ENCODE data around the gene ASB1. TPM values are rescaled to one million over a fixed set of nuclear protein-coding genes. Genes with fewer than 3 reads are reported as not detected.

Gene ASB1
- total and polyA plus RNA-seq, 2 of the 13 experiments (the other 11 are each of a cell fraction or from before 2014, with no cell fraction given): 48.6 to 49.2 TPM

DNA sequence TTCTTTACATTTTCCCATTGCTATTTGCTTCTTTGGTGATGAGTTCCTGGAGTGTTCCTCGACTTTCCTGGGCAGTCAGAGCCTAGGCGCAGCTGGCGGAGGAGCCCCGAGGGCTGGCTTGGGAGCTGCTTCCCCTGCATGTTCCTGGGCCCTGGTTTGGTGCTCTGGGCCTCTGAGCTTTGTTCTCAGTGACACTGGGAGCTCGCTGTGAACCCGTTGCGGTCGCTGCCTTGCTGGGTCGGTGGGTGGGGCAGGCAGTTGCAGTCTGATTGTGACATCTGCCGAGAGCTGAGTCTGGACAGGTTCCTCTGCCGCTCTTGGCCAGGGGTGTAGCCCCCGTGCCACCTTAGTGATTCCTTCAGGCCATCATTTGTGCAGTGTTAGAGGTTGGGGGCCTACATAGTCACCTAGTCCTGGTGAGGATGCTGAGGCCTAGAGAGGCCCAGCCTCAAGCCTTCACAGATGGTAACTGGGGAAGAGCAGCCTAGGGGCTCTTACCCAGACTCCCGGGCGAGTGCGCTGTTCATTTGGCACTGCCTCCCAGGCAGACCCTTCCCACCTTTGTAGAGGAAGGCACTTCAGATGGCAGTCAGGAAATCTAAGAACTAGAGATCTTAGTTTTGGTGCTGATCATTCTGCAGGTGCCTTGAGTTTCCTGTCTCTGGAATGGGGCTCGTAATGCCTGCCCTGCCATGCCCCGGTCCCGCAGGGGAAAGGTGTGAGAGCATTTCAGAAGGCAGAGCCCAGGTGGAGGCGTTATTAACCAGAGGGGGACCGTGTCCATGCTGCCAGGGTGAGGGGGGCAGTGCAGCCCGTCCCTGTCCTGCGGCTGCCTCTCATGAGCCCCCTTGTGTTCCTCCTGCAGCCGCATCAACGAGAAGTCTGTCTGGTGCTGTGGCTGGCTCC, 8.4 kb downstream of the ASB1 start (continued):
- TF ChIP-seq ZBTB40 (IDR thresholded peaks at IDR 0.05): no peak
- TF ChIP-seq ZBTB40 (CRISPR knock-in tag; IDR thresholded peaks at IDR 0.05): 0 out of 2 replicates have a peak, but pooled peaks have one; percentile 17
- TF ChIP-seq HDAC1 (CRISPR knock-in tag; IDR thresholded peaks at IDR 0.05): peak; percentile 32; the same call in 1 of the 2 replicates
- TF ChIP-seq ZNF543 (CRISPR knock-in tag; IDR thresholded peaks at IDR 0.05): no peak
- TF ChIP-seq EP300 (IDR thresholded peaks at IDR 0.05; ENCODE audit: low read depth in 2 of 2, low read length in 2 of 2): peak in 1 of 2 experiments; percentile 36; a peak in 1 of 4 replicates
- TF ChIP-seq EP300 (CRISPR knock-in tag; IDR thresholded peaks at IDR 0.05; ENCODE audit: borderline replicate concordance): no peak
- TF ChIP-seq ETV6 (CRISPR knock-in tag; conservative IDR thresholded peaks at IDR 0.05): no peak
- TF ChIP-seq ZNF546 (CRISPR knock-in tag; conservative IDR thresholded peaks at IDR 0.05): no peak
- TF ChIP-seq XRCC5 (optimal IDR thresholded peaks at IDR 0.05; ENCODE audit: low read length): peak; percentile 72
- TF ChIP-seq, protein P1, sequence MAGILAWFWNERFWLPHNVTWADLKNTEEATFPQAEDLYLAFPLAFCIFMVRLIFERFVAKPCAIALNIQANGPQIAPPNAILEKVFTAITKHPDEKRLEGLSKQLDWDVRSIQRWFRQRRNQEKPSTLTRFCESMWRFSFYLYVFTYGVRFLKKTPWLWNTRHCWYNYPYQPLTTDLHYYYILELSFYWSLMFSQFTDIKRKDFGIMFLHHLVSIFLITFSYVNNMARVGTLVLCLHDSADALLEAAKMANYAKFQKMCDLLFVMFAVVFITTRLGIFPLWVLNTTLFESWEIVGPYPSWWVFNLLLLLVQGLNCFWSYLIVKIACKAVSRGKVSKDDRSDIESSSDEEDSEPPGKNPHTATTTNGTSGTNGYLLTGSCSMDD (CRISPR knock-in tag; IDR thresholded peaks at IDR 0.05): no peak
- TF ChIP-seq NRL (CRISPR knock-in tag; IDR thresholded peaks at IDR 0.05; ENCODE audit: borderline replicate concordance): 0 out of 2 replicates have a peak, but pooled peaks have one; percentile 50
- no peak for TF ChIP-seq RFX5 (IDR thresholded peaks at IDR 0.05; ENCODE audit: low read depth, low read length)
- 0 out of 2 replicates have a peak, but pooled peaks have one; percentile 72 for TF ChIP-seq MTA1 (CRISPR knock-in tag; IDR thresholded peaks at IDR 0.05; ENCODE audit: borderline replicate concordance)
- peak; percentile 47; the same call in 1 of the 2 replicates for TF ChIP-seq ZNF263 (CRISPR knock-in tag; IDR thresholded peaks at IDR 0.05)
- peak; percentile 16 for TF ChIP-seq YY1 (IDR thresholded peaks at IDR 0.05; ENCODE audit: insufficient read depth, insufficient replicate concordance, low read depth, low read length)
- TF ChIP-seq MAFG (CRISPR knock-in tag; IDR thresholded peaks at IDR 0.05): no peak
- peak; percentile 49; the same call in 1 of the 2 replicates for TF ChIP-seq MYC (CRISPR knock-in tag; IDR thresholded peaks at IDR 0.05; ENCODE audit: borderline replicate concordance)

Data from HepG2 (cell line).